A549 (cell line): Measurements from ENCODE around the gene TDRD1. TPM values are rescaled to one million over a fixed set of nuclear protein-coding genes. Genes with fewer than 3 reads are reported as not detected.

Source experiments
- ATAC-seq, 2 experiments: fragments of 200-7000 bp in 1 of 2; fragments of >200 bp in 1 of 2; cut with Nextera tagmentation in 1 of 2; cut with Tn5 transposase in 1 of 2; 3 replicates each; pipeline versions ENCODE4 v1.8.0 to v1.9.1; 2018 to 2020; ENCODE audit warnings: mild to moderate bottlenecking in 1 of 2, moderate library complexity in 1 of 2
- CTCF ChIA-PET: fragments of 300-600 bp; sonication (Branson Sonifier 250); formaldehyde crosslinking; extraction: SDS; loops from one replicate; lab custom pipeline; 2021; ENCODE audit warnings: antibody characterized with exemption, inconsistent platforms; lab: Yijun Ruan, JAX
- POLR2A ChIA-PET: fragments of 350-600 bp; formaldehyde crosslinking; extraction: SDS; loops from one replicate; lab custom pipeline; 2021; ENCODE audit warnings: antibody characterized with exemption, inconsistent platforms; lab: Yijun Ruan, JAX
- DNase-seq, 2 experiments: peaks; one replicate each; pipeline versions ENCODE4 v3.0.0 to v3.0.0-alpha.2; 2011 to 2016; ENCODE audit warnings: low read depth in 1 of 2, low spot score in 1 of 2
- FAIRE-seq: peaks from 2 replicates; lab custom pipeline; 2011; peaks lifted over from hg19 to GRCh38; lab: Jason Lieb, UNC
- H3K27ac ChIP-seq, 2 experiments: fragments of >200 bp; sonication (Bioruptor Twin); formaldehyde crosslinking; 3 replicates each; pipeline ENCODE4 v1.5.1; 2016 to 2017
- H3K4me1 ChIP-seq: fragments of >200 bp; sonication (Bioruptor Twin); formaldehyde crosslinking; 3 replicates; pipeline ENCODE4 v1.6.1; 2016
- H3K4me2 ChIP-seq: fragments of >200 bp; sonication (Bioruptor Twin); formaldehyde crosslinking; 3 replicates; pipeline ENCODE4 v1.6.1; 2016
- H3K4me3 ChIP-seq: fragments of >200 bp; sonication (Bioruptor Twin); formaldehyde crosslinking; 3 replicates; pipeline ENCODE4 v1.5.1; 2016
- H3K9me3 ChIP-seq: fragments of >200 bp; sonication (Bioruptor Twin); formaldehyde crosslinking; 3 replicates; pipeline ENCODE4 v1.6.1; 2016
- ATOH8 ChIP-seq: fragments of 250-450 bp; sonication (Bioruptor Pico); IDR thresholded peaks from 2 replicates; pipeline ENCODE4 v1.5.0; 2020; ENCODE audit warnings: low read depth, mild to moderate bottlenecking, moderate library complexity
- CBX8 ChIP-seq: fragments of 200-600 bp; sonication (generic); IDR thresholded peaks from 2 replicates; pipeline ENCODE4 v1.6.1; 2016
- CTCF ChIP-seq: fragments of >200 bp; sonication (Bioruptor Twin); formaldehyde crosslinking; IDR thresholded peaks from 3 replicates; pipeline ENCODE4 v1.5.1; 2016
- E2F6 ChIP-seq: IDR thresholded peaks from 2 replicates; pipeline ENCODE4 v1.6.1; 2012; ENCODE audit warnings: low read depth, borderline replicate concordance
- EHF ChIP-seq: fragments of 250-450 bp; sonication (Bioruptor Pico); IDR thresholded peaks from 2 replicates; pipeline ENCODE4 v1.5.0; 2020; ENCODE audit warnings: mild to moderate bottlenecking
- EHMT2 ChIP-seq: fragments of 200-600 bp; sonication (generic); IDR thresholded peaks from 2 replicates; pipeline ENCODE4 v1.6.1; 2016; ENCODE audit warnings: antibody characterized with exemption, low read depth, mild to moderate bottlenecking, moderate library complexity
- FOSB ChIP-seq: fragments of 250-450 bp; sonication (Bioruptor Pico); IDR thresholded peaks from 2 replicates; pipeline ENCODE4 v1.5.0; 2020; ENCODE audit warnings: mild to moderate bottlenecking, moderate library complexity
- FOXS1 ChIP-seq: fragments of 250-450 bp; sonication (Bioruptor Pico); IDR thresholded peaks from 2 replicates; pipeline ENCODE4 v1.5.0; 2020; ENCODE audit warnings: mild to moderate bottlenecking, moderate library complexity
- GATA3 ChIP-seq: IDR thresholded peaks from 2 replicates; pipeline ENCODE4 v1.6.1; 2012; ENCODE audit warnings: borderline replicate concordance
- HDAC2 ChIP-seq: fragments of 200-600 bp; sonication (generic); IDR thresholded peaks from 2 replicates; pipeline ENCODE4 v1.6.1; 2016
- HEYL ChIP-seq: fragments of 250-450 bp; sonication (Bioruptor Pico); IDR thresholded peaks from 2 replicates; pipeline ENCODE4 v1.8.0; 2021; ENCODE audit warnings: mild to moderate bottlenecking, moderate library complexity
- HOXB5 ChIP-seq: fragments of 250-450 bp; sonication (Bioruptor Pico); IDR thresholded peaks from 2 replicates; pipeline ENCODE4 v1.5.0; 2020; ENCODE audit warnings: mild to moderate bottlenecking, moderate library complexity
- MYC ChIP-seq: IDR thresholded peaks from 2 replicates; pipeline ENCODE4 v1.6.1; 2012; ENCODE audit warnings: mild to moderate bottlenecking, inconsistent platforms, low read length, improper control_type of control experiment, borderline replicate concordance
- NPAS2 ChIP-seq: fragments of 250-450 bp; sonication (Bioruptor Pico); IDR thresholded peaks from 2 replicates; pipeline ENCODE4 v1.8.0; 2022; ENCODE audit warnings: mild to moderate bottlenecking, moderate library complexity, borderline replicate concordance
- PBX3 ChIP-seq: IDR thresholded peaks from 2 replicates; pipeline ENCODE4 v1.6.1; 2012
- PHF8 ChIP-seq: fragments of 200-600 bp; sonication (generic); IDR thresholded peaks from 2 replicates; pipeline ENCODE4 v1.6.1; 2016; ENCODE audit warnings: low read depth, mild to moderate bottlenecking, antibody characterized with exemption, moderate library complexity, borderline replicate concordance
- POLR2AphosphoS2 ChIP-seq: conservative IDR thresholded peaks from 2 replicates; pipeline ENCODE4 v1.6.1; 2012; ENCODE audit warnings: low read length, improper control_type of control experiment, inconsistent platforms
- RARB ChIP-seq: fragments of 250-450 bp; sonication (Bioruptor Pico); IDR thresholded peaks from 2 replicates; pipeline ENCODE4 v1.8.0; 2021; ENCODE audit warnings: mild to moderate bottlenecking, moderate library complexity
- REST ChIP-seq: fragments of 200-600 bp; sonication (generic); IDR thresholded peaks from 2 replicates; pipeline ENCODE4 v1.6.1; 2016; ENCODE audit warnings: antibody characterized with exemption, mild to moderate bottlenecking, moderate library complexity
- TP53 ChIP-seq: fragments of 250-450 bp; sonication (Bioruptor Pico); IDR thresholded peaks from 2 replicates; pipeline ENCODE4 v1.5.0; 2021; ENCODE audit warnings: mild to moderate bottlenecking, moderate library complexity
- ZC3H11A ChIP-seq: fragments of 450-650 bp; IDR thresholded peaks from 2 replicates; pipeline ENCODE4 v1.6.1; 2014; ENCODE audit warnings: antibody characterized with exemption, mild to moderate bottlenecking
- WGBS: methylation state at CpG from one replicate; pipeline ENCODE4 v1.1.6; 2017; ENCODE audit errors: missing lambda C conversion rate; 5-methylcytosine and 5-hydroxymethylcytosine counted together
- polyA plus RNA-seq, 4 experiments: library from polyadenylated mRNA; depleted of rRNA in 3 of 4; stranded (reverse); fragments of >200 nt; fragmentation: RNase III in 1 of 4; extraction: RNeasy Plus Mini Kit Qiagen cat#74134 plus additional on column Dnase treatment in 1 of 4; gene quantifications; 2 replicates in 3 of 4; 3 replicates in 1 of 4; pipeline ENCODE4 v1.2.3, GENCODE V29; 2011 to 2017
- TF ChIP-seq, protein P1 (sequence below): fragments of 150-350 bp; IDR thresholded peaks from 2 replicates; pipeline ENCODE4 v1.6.1; 2014; ENCODE audit warnings: low read depth, mild to moderate bottlenecking, low read length
- TF ChIP-seq, protein P2 (sequence below): fragments of 250-450 bp; sonication (Bioruptor Pico); IDR thresholded peaks from 2 replicates; pipeline ENCODE4 v1.5.0; 2021; ENCODE audit warnings: mild to moderate bottlenecking, moderate library complexity, borderline replicate concordance

Gene TDRD1
- polyA plus RNA-seq, 2 of the 4 experiments (the other 2 are of a cell fraction) = not detected

DNA sequence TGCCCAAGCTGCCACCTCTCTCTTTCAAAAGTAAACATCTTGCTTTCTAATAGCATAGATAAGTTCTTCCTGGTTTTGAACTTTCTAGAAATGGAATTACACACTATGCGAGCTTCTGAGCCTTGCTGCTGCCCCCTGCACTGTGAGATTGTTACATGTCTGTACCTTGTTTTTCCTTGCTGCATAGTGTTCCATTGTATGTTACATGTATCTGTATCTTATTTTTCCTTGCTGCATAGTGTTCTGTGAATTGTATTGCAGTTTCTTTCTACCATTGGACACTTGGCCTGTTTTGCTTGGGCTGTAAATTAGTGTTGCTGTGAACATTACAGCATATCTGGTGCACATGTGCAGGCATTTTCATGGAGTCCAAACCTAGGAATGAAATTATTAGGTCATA lies 35.9 kb downstream of the TDRD1 start:
- POLR2A ChIA-PET = no interaction called here
- WGBS = 4% methylated on average over 1 of the region's 1 CpG
- no peak for ATAC-seq
- Histone ChIP-seq H3K9me3 (no peaks in the 10 kb centered on the region), H3K4me1 (no peaks in the 10 kb centered on the region), H3K4me3 (no peak overlapping the region)
- no peak for TF ChIP-seq PBX3
- no peak for TF ChIP-seq CTCF
- no peak for TF ChIP-seq PHF8
- TF ChIP-seq ATOH8 = no peak
- TF ChIP-seq, protein P1, sequence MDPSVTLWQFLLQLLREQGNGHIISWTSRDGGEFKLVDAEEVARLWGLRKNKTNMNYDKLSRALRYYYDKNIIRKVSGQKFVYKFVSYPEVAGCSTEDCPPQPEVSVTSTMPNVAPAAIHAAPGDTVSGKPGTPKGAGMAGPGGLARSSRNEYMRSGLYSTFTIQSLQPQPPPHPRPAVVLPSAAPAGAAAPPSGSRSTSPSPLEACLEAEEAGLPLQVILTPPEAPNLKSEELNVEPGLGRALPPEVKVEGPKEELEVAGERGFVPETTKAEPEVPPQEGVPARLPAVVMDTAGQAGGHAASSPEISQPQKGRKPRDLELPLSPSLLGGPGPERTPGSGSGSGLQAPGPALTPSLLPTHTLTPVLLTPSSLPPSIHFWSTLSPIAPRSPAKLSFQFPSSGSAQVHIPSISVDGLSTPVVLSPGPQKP = no peak
- no peak for TF ChIP-seq HEYL (CRISPR knock-in tag)
- no peak for TF ChIP-seq CBX8
- TF ChIP-seq HOXB5 (CRISPR knock-in tag) = no peak
- no peak for TF ChIP-seq MYC
- TF ChIP-seq, protein P2, sequence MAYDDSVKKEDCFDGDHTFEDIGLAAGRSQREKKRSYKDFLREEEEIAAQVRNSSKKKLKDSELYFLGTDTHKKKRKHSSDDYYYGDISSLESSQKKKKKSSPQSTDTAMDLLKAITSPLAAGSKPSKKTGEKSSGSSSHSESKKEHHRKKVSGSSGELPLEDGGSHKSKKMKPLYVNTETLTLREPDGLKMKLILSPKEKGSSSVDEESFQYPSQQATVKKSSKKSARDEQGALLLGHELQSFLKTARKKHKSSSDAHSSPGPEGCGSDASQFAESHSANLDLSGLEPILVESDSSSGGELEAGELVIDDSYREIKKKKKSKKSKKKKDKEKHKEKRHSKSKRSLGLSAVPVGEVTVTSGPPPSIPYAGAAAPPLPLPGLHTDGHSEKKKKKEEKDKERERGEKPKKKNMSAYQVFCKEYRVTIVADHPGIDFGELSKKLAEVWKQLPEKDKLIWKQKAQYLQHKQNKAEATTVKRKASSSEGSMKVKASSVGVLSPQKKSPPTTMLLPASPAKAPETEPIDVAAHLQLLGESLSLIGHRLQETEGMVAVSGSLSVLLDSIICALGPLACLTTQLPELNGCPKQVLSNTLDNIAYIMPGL (CRISPR knock-in tag) = no peak
- no peak for TF ChIP-seq EHF (CRISPR knock-in tag)
- no peak for TF ChIP-seq REST
- TF ChIP-seq ZC3H11A = no peak
- TF ChIP-seq, all 56 proteins: peak for 0
- no peak for DNase-seq
- Histone ChIP-seq H3K27ac (no peak overlapping the region), H3K4me2 (no peak overlapping the region)
- no peak for FAIRE-seq
- CTCF ChIA-PET = interaction anchor here (0.7 kb wide), 1 partner anchor 1777 kb away, joined by 3 read pairs; no protein-coding TSS in a partner anchor

DNA sequence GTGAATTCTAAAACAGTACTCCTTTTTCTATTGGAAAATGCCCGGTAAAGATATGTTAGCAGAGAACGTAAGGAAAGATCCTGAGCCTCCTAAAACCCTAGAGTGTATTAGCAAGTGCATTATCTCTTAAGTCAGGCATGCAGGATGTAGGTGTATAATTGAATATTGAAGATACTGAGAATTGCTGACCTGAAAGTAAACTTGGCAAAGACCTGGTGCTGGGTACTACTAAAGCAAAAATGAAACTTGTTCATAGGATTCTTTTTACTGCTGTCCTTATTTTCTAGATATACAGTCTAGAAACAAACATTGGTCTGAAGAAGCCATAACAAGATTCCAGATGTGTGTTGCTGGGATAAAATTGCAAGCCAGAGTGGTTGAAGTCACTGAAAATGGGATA lies 41.1 kb downstream of the TDRD1 start:
- no peak for FAIRE-seq
- Histone ChIP-seq H3K4me1 (no peaks in the 10 kb centered on the region), H3K27ac (no peak overlapping the region), H3K4me3 (no peak overlapping the region), H3K9me3 (0 out of 3 replicates have a peak, but pooled peaks cover 3% of the 10 kb centered on the region), H3K4me2 (no peak overlapping the region)
- WGBS = 88% methylated on average over 2 of the region's 2 CpGs
- CTCF ChIA-PET = interaction anchor here (1.1 kb wide), 1 partner anchor 109 kb away, joined by 3 read pairs; no protein-coding TSS in a partner anchor
- no peak for ATAC-seq
- no peak for DNase-seq
- POLR2A ChIA-PET = no interaction called here
- TF ChIP-seq HDAC2 (no peak), NPAS2 (no peak), EHMT2 (no peak), GATA3 (no peak), E2F6 (no peak), CTCF (no peak), FOXS1 (no peak), FOSB (CRISPR knock-in tag) (no peak), TP53 (CRISPR knock-in tag) (no peak), POLR2AphosphoS2 (no peak), HOXB5 (CRISPR knock-in tag) (no peak), RARB (CRISPR knock-in tag) (no peak)
